Gastrocnemius medialis (tissue), 4 donors: Measurements from ENCODE around the gene GALNT6. TPM values are rescaled to one million over a fixed set of nuclear protein-coding genes. Genes with fewer than 3 reads are reported as not detected.

Source experiments
- ATAC-seq, 2 donors: fragments of 150-250 bp; one replicate each; pipeline ENCODE4 v1.9.1; 2016
- DNase-seq, 2 donors: peaks; one replicate each; pipeline ENCODE4 v3.0.0-alpha.2; 2019
- H3K27ac ChIP-seq, 4 donors: fragments of 200-600 bp; sonication (generic); 1 replicate in 1 of 4; 2 replicates in 3 of 4; pipeline ENCODE4 v1.5.1; 2016 to 2018; ENCODE audit warnings: mild to moderate bottlenecking in 2 of 4, moderate library complexity in 1 of 4
- H3K27me3 ChIP-seq, 3 donors: fragments of 200-600 bp; sonication (generic) in 2 of 3; 1 replicate in 1 of 3; 2 replicates in 2 of 3; pipeline versions ENCODE4 v1.5.1 to v1.6.0; 2016 to 2019; ENCODE audit warnings: mild to moderate bottlenecking in 1 of 3, moderate library complexity in 1 of 3
- H3K36me3 ChIP-seq, 2 donors: fragments of 200-600 bp; sonication (generic) in 1 of 2; one replicate each; pipeline ENCODE4 v1.5.1; 2017 to 2018
- H3K4me1 ChIP-seq, 2 donors: fragments of 200-600 bp; sonication (generic) in 1 of 2; one replicate each; pipeline ENCODE4 v1.5.1; 2016 to 2017; ENCODE audit warnings: mild to moderate bottlenecking in 2 of 2
- H3K4me3 ChIP-seq, 4 donors: fragments of 200-600 bp; sonication (generic) in 3 of 4; 1 replicate in 1 of 4; 2 replicates in 3 of 4; pipeline ENCODE4 v1.5.1; 2016 to 2019; ENCODE audit warnings: mild to moderate bottlenecking in 2 of 4
- H3K9me3 ChIP-seq, 3 donors: fragments of 200-600 bp; sonication (generic) in 2 of 3; 1 replicate in 1 of 3; 2 replicates in 2 of 3; pipeline ENCODE4 v1.5.1; 2016 to 2019
- CTCF ChIP-seq, 5 experiments: fragments of 450-650 bp in 3 of 5; fragments of 200-600 bp in 2 of 5; sonication (generic) in 2 of 5; IDR thresholded peaks in 4 of 5; conservative IDR thresholded peaks in 1 of 5; 1 replicate in 4 of 5; 2 replicates in 1 of 5; pipeline ENCODE4 v1.5.1; 2016 to 2019; ENCODE audit warnings: antibody characterized with exemption in 5 of 5, mild to moderate bottlenecking in 3 of 5, moderate library complexity in 3 of 5
- POLR2A ChIP-seq, 2 donors: fragments of 450-650 bp; IDR thresholded peaks; one replicate each; pipeline ENCODE4 v1.6.1; 2017; ENCODE audit warnings: antibody characterized with exemption in 2 of 2, mild to moderate bottlenecking in 2 of 2, moderate library complexity in 2 of 2
- in situ Hi-C, 4 donors: fragments of 200-750 bp; cut with MboI; loops; one replicate each; pipeline versions ENCODE4 v1.15.0 to v1.8.0; 2017; ENCODE audit warnings: low sequenced_read_pairs in 4 of 4
- intact Hi-C: fragments of 100-400 bp; cut with DNase I; formaldehyde crosslinking; loops from one replicate; pipeline ENCODE4 v1.15.1; 2023; ENCODE audit warnings: low total_unique reads
- total RNA-seq, 4 donors: library from RNA; depleted of rRNA; stranded (reverse); fragments of >200 nt; gene quantifications; one replicate each; pipeline versions ENCODE4 v1.1.0 to v1.2.3, GENCODE V29; 2016

GALNT6 gene
- total RNA-seq, 4 donors from 2014 or later: 0.24 to 0.51 (median 0.37) TPM

GRCh38 chr12:51348116-51348515, 43.1 kb downstream of the GALNT6 start:
- Histone ChIP-seq H3K4me1 (no peaks in the 10 kb centered on the region), H3K27me3 (no peaks in the 10 kb centered on the region), H3K27ac (no peak overlapping the region), H3K9me3 (no peaks in the 10 kb centered on the region), H3K4me3 (no peak overlapping the region), H3K36me3 (no peaks in the 10 kb centered on the region)
- TF ChIP-seq POLR2A (IDR thresholded peaks at IDR 0.05): no peak
- no peak for TF ChIP-seq CTCF (IDR thresholded peaks at IDR 0.05 in 4 of 5, conservative IDR thresholded peaks at IDR 0.05 in 1 of 5)
- ATAC-seq (no peak), DNase-seq (no peak)
- intact Hi-C loops: no loop called here
- in situ Hi-C loops: loop anchor here (10.0 to 25.0 kb wide), 4 partner anchors 83 to 536 kb away; partner anchors contain the start of genes LETMD1 (in 2 of the 4) and TMPRSS12 (in 1 of the 4)

DNA sequence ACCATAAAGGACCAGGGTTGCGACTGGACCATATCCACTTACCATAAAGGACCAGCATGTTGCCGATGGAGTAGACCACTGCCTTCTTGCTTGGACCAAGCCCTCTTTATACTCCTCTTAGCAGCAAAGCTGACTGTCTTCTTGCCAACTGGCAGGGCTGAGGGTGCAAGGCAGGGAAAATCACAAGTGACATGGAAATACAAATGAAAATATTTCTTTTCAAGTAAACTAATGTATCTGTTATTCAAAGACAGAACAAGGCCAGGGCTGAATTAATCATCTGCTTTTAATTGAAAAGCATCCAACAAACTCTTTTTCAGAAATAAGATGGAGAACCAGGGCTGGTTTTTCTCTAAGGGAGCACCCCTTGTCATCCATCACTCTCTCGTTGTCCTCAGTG, 44.6 kb downstream of the GALNT6 start, which contains the start of gene CELA1:
Gene CELA1 (minus strand): TSS at position 99 of the 400 bp plus-strand sequence. CDS start 41 bp downstream, at position 58.
- in situ Hi-C loops: loop anchor here (10.0 to 25.0 kb wide), 4 partner anchors 82 to 534 kb away; partner anchors contain the start of genes LETMD1 (in 2 of the 4) and TMPRSS12 (in 1 of the 4)
- no peak for DNase-seq
- intact Hi-C loops: no loop called here

DNA sequence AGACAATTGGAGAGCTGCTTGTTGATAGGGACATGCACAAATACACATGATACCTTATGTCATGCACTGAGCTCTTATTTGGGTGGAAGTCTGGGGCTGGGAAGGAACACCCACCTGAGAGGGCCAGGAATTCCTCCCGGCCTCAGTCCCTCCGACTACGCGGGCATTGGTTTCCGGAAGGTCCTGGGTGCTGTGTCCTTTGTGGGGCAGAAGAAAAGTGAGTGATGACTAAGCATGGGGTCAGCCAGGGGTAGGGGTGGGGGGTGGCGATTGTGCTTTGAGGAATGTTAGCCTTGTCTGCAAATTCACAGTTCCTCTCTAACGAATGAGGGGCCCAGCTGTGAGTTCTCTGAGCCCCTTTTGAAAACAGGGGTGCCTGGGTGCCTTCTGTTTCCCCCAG, 45.5 kb downstream of the GALNT6 start:
- in situ Hi-C loops: loop anchor here (10.0 to 25.0 kb wide), 4 partner anchors 81 to 533 kb away; partner anchors contain the start of genes LETMD1 (in 2 of the 4) and TMPRSS12 (in 1 of the 4)
- DNase-seq (no peak), ATAC-seq (no peak)
- Histone ChIP-seq H3K9me3 (no peaks in the 10 kb centered on the region), H3K27ac (no peak overlapping the region), H3K36me3 (no peaks in the 10 kb centered on the region), H3K4me3 (no peak overlapping the region), H3K27me3 (no peaks in the 10 kb centered on the region), H3K4me1 (no peaks in the 10 kb centered on the region)
- TF ChIP-seq CTCF (IDR thresholded peaks at IDR 0.05 in 4 of 5, conservative IDR thresholded peaks at IDR 0.05 in 1 of 5) (no peak), POLR2A (IDR thresholded peaks at IDR 0.05) (no peak)
- intact Hi-C loops: no loop called here

More for the DNA sequence above, 44.6 kb downstream of the GALNT6 start, which contains the start of gene CELA1:
- H3K36me3 ChIP-seq: no peaks in the 10 kb centered on the region
- no peaks in the 10 kb centered on the region for H3K9me3 ChIP-seq
- ATAC-seq: no peak
- TF ChIP-seq POLR2A (IDR thresholded peaks at IDR 0.05): no peak
- H3K4me3 ChIP-seq: no peak within 1 kb of the TSS
- no peaks in the 10 kb centered on the region for H3K27me3 ChIP-seq
- H3K4me1 ChIP-seq: no peaks in the 10 kb centered on the region
- no peak within 1 kb of the TSS for H3K27ac ChIP-seq

- no peak overlapping the region for H3K4me3 ChIP-seq
- H3K9me3 ChIP-seq: no peaks in the 10 kb centered on the region
- no peaks in the 10 kb centered on the region for H3K27me3 ChIP-seq
- in situ Hi-C loops: loop anchor here (5.0 to 25.0 kb wide), 5 partner anchors 76 to 531 kb away; partner anchors contain the start of genes LETMD1 (in 2 of the 4) and TMPRSS12 (in 1 of the 4)
- no peaks in the 10 kb centered on the region for H3K4me1 ChIP-seq
- DNase-seq: no peak
- H3K27ac ChIP-seq: no peak overlapping the region
- no peak for TF ChIP-seq POLR2A (IDR thresholded peaks at IDR 0.05)
- TF ChIP-seq CTCF (IDR thresholded peaks at IDR 0.05 in 4 of 5, conservative IDR thresholded peaks at IDR 0.05 in 1 of 5): no peak
- H3K36me3 ChIP-seq: no peaks in the 10 kb centered on the region
- ATAC-seq: no peak
- intact Hi-C loops: no loop called here
These were observed 48.0 kb downstream of the GALNT6 start for GRCh38 chr12:51343201-51343600.

- Histone ChIP-seq H3K9me3 (no peaks in the 10 kb centered on the region), H3K4me1 (no peaks in the 10 kb centered on the region), H3K27me3 (no peaks in the 10 kb centered on the region), H3K4me3 (no peak overlapping the region), H3K36me3 (no peaks in the 10 kb centered on the region), H3K27ac (no peak overlapping the region)
- no peak for TF ChIP-seq POLR2A (IDR thresholded peaks at IDR 0.05)
- TF ChIP-seq CTCF (IDR thresholded peaks at IDR 0.05 in 4 of 5, conservative IDR thresholded peaks at IDR 0.05 in 1 of 5): no peak
- in situ Hi-C loops: loop anchor here (5.0 to 25.0 kb wide), 5 partner anchors 75 to 530 kb away; partner anchors contain the start of genes LETMD1 (in 2 of the 4) and TMPRSS12 (in 1 of the 4)
- no peak for DNase-seq
- ATAC-seq: peak in 1 of 2 donors; percentile 10
- intact Hi-C loops: no loop called here
These were observed 48.8 kb downstream of the GALNT6 start for GRCh38 chr12:51342416-51342815.
